ENCODE data around the gene GMDS. TPM values are rescaled to one million over a fixed set of nuclear protein-coding genes. Genes with fewer than 3 reads are reported as not detected.

GMDS gene
- total RNA-seq, 4 donors from 2014 or later, result 197 to 375 (median 215) TPM

- Histone ChIP-seq H3K4me1 (no peaks in the 10 kb centered on the region), H3K27ac (no peak overlapping the region), H3K4me3 (no peak overlapping the region)
Measured at GRCh38 chr6:1767481-1768246, 477.7 kb downstream of the GMDS start.

GRCh38 chr6:1766654-1767053 is 478.8 kb downstream of the GMDS start:
- Histone ChIP-seq H3K4me1 (peaks cover 0 to 7% (median 0%) of the 10 kb centered on the region in 4 donors), H3K4me3 (no peak overlapping the region), H3K9me3 (no peaks in the 10 kb centered on the region), H3K27ac (no peak overlapping the region), H3K36me3 (no peaks in the 10 kb centered on the region), H3K27me3 (no peaks in the 10 kb centered on the region)
- TF ChIP-seq CTCF (IDR thresholded peaks at IDR 0.05) (no peak), POLR2A (IDR thresholded peaks at IDR 0.05) (no peak)
- no peak for DNase-seq

More at GRCh38 chr6:1767481-1768246, 477.7 kb downstream of the GMDS start:
- Histone ChIP-seq H3K36me3 (no peaks in the 10 kb centered on the region), H3K9me3 (no peaks in the 10 kb centered on the region), H3K27me3 (no peaks in the 10 kb centered on the region)
- DNase-seq, result no peak
- TF ChIP-seq CTCF (IDR thresholded peaks at IDR 0.05) (no peak), POLR2A (IDR thresholded peaks at IDR 0.05) (no peak)

GRCh38 chr6:1765160-1765903 is 480.1 kb downstream of the GMDS start:
- Histone ChIP-seq H3K36me3 (no peaks in the 10 kb centered on the region), H3K4me3 (no peak overlapping the region), H3K4me1 (peaks cover 0 to 7% (median 0%) of the 10 kb centered on the region in 4 donors), H3K9me3 (no peaks in the 10 kb centered on the region), H3K27me3 (no peaks in the 10 kb centered on the region), H3K27ac (no peak overlapping the region)
- TF ChIP-seq CTCF (IDR thresholded peaks at IDR 0.05) (no peak), POLR2A (IDR thresholded peaks at IDR 0.05) (no peak)
- DNase-seq, result no peak

- Histone ChIP-seq H3K27ac (no peak overlapping the region), H3K27me3 (no peaks in the 10 kb centered on the region), H3K4me3 (no peak overlapping the region), H3K4me1 (peaks cover 0 to 7% (median 0%) of the 10 kb centered on the region in 4 donors), H3K36me3 (no peaks in the 10 kb centered on the region), H3K9me3 (no peaks in the 10 kb centered on the region)
- no peak for TF ChIP-seq CTCF (IDR thresholded peaks at IDR 0.05)
- no peak for TF ChIP-seq POLR2A (IDR thresholded peaks at IDR 0.05)
- DNase-seq, result no peak
Measured at GRCh38 chr6:1764397-1764987, 480.9 kb downstream of the GMDS start.

GRCh38 chr6:1763404-1763803 is 482.0 kb downstream of the GMDS start:
- no peaks in the 10 kb centered on the region for H3K9me3 ChIP-seq
- H3K4me1 ChIP-seq, result peaks cover 0 to 7% (median 0%) of the 10 kb centered on the region in 4 donors
- no peaks in the 10 kb centered on the region for H3K36me3 ChIP-seq
- no peaks in the 10 kb centered on the region for H3K27me3 ChIP-seq
- H3K27ac ChIP-seq, result no peak overlapping the region
- DNase-seq, result no peak
- TF ChIP-seq POLR2A (IDR thresholded peaks at IDR 0.05), result no peak
- no peak for TF ChIP-seq CTCF (IDR thresholded peaks at IDR 0.05)
- no peak overlapping the region for H3K4me3 ChIP-seq

All from Peyer's patch (tissue), 4 donors.